Parathyroid adenoma (tissue), 2 donors: ENCODE results near the gene LIMS2.

Source experiments
- H2AFZ ChIP-seq: fragments of 300-600 bp; sonication (generic); one replicate; pipeline ENCODE4 v1.7.0; 2017; ENCODE audit warnings: antibody characterized with exemption, mild to moderate bottlenecking
- H3K27ac ChIP-seq: fragments of 300-600 bp; sonication (generic); one replicate; pipeline ENCODE4 v1.7.0; 2017
- H3K27me3 ChIP-seq: fragments of 300-600 bp; sonication (generic); one replicate; pipeline ENCODE4 v1.7.0; 2017; ENCODE audit warnings: low read length; ENCODE audit not compliant: control insufficient read depth, insufficient read depth
- H3K36me3 ChIP-seq: fragments of 300-600 bp; sonication (generic); one replicate; pipeline ENCODE4 v1.7.0; 2017; ENCODE audit warnings: low read length; ENCODE audit not compliant: control insufficient read depth, insufficient read depth
- H3K4me1 ChIP-seq: fragments of 300-600 bp; sonication (generic); one replicate; pipeline ENCODE4 v1.7.0; 2017; ENCODE audit warnings: control low read depth
- H3K4me2 ChIP-seq: fragments of 300-600 bp; sonication (generic); one replicate; pipeline ENCODE4 v1.7.0; 2017; ENCODE audit warnings: low read length
- H3K4me3 ChIP-seq: fragments of 300-600 bp; sonication (generic); one replicate; pipeline ENCODE4 v1.7.0; 2017; ENCODE audit warnings: low read depth, low read length
- H3K79me2 ChIP-seq: fragments of 300-600 bp; sonication (generic); one replicate; pipeline ENCODE4 v1.7.0; 2017; ENCODE audit warnings: control low read depth
- H3K9ac ChIP-seq: fragments of 300-600 bp; sonication (generic); one replicate; pipeline ENCODE4 v1.7.0; 2017; ENCODE audit warnings: mild to moderate bottlenecking
- H3K9me3 ChIP-seq: fragments of 300-600 bp; sonication (generic); one replicate; pipeline ENCODE4 v1.7.0; 2017; ENCODE audit warnings: low read length; ENCODE audit not compliant: control insufficient read depth
- TF ChIP-seq, protein P1 (sequence below): fragments of 300-600 bp; sonication (generic); IDR thresholded peaks from one replicate; pipeline ENCODE4 v1.7.0; 2017; ENCODE audit warnings: antibody characterized with exemption, mild to moderate bottlenecking
- donor health status: primary hyperparathyroidism.

Gene LIMS2

DNA sequence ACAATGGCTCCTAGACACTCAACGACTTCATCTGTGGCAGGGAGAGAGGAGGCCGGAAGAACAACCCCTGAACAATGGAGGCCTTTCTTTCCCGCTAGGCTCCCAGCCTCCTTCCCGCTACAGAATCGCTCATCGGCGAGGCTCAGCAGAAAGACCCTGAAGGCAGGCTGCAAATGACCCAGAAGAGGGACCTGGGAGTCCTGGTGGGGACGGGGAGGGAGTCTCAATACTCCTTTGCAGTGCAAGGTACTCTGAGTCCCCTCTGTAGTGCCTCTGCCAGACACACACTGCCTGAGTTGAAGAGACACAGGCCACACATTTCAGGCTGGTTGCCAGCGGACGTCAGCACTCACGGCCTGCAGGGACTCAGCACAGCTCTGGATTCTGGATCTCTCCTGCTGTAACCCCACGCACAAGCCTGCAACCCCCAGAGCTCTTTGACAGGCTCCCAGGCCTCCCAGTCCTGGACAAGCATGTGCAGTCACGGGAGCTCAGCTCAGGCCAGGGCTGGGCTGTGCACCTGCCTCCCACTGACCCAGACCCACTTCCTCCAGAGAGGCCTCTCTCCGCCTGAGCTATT, 23.3 kb downstream of the LIMS2 start:
- H3K9ac ChIP-seq = no peak overlapping the region
- no peak overlapping the region for H2AFZ ChIP-seq
- TF ChIP-seq, protein P1, sequence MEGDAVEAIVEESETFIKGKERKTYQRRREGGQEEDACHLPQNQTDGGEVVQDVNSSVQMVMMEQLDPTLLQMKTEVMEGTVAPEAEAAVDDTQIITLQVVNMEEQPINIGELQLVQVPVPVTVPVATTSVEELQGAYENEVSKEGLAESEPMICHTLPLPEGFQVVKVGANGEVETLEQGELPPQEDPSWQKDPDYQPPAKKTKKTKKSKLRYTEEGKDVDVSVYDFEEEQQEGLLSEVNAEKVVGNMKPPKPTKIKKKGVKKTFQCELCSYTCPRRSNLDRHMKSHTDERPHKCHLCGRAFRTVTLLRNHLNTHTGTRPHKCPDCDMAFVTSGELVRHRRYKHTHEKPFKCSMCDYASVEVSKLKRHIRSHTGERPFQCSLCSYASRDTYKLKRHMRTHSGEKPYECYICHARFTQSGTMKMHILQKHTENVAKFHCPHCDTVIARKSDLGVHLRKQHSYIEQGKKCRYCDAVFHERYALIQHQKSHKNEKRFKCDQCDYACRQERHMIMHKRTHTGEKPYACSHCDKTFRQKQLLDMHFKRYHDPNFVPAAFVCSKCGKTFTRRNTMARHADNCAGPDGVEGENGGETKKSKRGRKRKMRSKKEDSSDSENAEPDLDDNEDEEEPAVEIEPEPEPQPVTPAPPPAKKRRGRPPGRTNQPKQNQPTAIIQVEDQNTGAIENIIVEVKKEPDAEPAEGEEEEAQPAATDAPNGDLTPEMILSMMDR = no peak
- H3K27ac ChIP-seq = no peak overlapping the region
- no peak overlapping the region for H3K4me2 ChIP-seq
- no peaks in the 10 kb centered on the region for H3K27me3 ChIP-seq
- H3K36me3 ChIP-seq = no peaks in the 10 kb centered on the region
- H3K9me3 ChIP-seq = no peaks in the 10 kb centered on the region
- no peaks in the 10 kb centered on the region for H3K4me1 ChIP-seq
- no peak overlapping the region for H3K4me3 ChIP-seq
- no peaks in the 10 kb centered on the region for H3K79me2 ChIP-seq

DNA sequence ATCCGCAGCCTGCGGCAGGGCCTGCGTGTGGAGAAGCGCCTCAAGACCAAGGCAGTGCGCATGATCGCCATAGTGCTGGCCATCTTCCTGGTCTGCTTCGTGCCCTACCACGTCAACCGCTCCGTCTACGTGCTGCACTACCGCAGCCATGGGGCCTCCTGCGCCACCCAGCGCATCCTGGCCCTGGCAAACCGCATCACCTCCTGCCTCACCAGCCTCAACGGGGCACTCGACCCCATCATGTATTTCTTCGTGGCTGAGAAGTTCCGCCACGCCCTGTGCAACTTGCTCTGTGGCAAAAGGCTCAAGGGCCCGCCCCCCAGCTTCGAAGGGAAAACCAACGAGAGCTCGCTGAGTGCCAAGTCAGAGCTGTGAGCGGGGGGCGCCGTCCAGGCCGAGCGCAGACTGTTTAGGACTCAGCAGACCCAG, 23.9 kb downstream of the LIMS2 start:
- Histone ChIP-seq H3K4me1 (no peaks in the 10 kb centered on the region), H3K4me2 (no peak overlapping the region), H3K27me3 (no peaks in the 10 kb centered on the region), H3K27ac (no peak overlapping the region), H3K9ac (no peak overlapping the region), H3K9me3 (no peaks in the 10 kb centered on the region), H3K79me2 (no peaks in the 10 kb centered on the region), H3K4me3 (no peak overlapping the region), H3K36me3 (no peaks in the 10 kb centered on the region), H2AFZ (no peak overlapping the region)
- TF ChIP-seq, protein P1 = no peak

DNA sequence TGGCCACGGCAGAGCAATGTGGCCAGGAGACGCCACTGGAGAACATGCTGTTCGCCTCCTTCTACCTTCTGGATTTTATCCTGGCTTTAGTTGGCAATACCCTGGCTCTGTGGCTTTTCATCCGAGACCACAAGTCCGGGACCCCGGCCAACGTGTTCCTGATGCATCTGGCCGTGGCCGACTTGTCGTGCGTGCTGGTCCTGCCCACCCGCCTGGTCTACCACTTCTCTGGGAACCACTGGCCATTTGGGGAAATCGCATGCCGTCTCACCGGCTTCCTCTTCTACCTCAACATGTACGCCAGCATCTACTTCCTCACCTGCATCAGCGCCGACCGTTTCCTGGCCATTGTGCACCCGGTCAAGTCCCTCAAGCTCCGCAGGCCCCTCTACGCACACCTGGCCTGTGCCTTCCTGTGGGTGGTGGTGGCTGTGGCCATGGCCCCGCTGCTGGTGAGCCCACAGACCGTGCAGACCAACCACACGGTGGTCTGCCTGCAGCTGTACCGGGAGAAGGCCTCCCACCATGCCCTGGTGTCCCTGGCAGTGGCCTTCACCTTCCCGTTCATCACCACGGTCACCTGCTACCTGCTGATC, 24.4 kb downstream of the LIMS2 start:
- no peak overlapping the region for H3K4me2 ChIP-seq
- no peak overlapping the region for H3K9ac ChIP-seq
- no peaks in the 10 kb centered on the region for H3K4me1 ChIP-seq
- H3K79me2 ChIP-seq = no peaks in the 10 kb centered on the region
- TF ChIP-seq, protein P1 = no peak
- H3K36me3 ChIP-seq = no peaks in the 10 kb centered on the region
- no peak overlapping the region for H2AFZ ChIP-seq
- H3K27ac ChIP-seq = no peak overlapping the region
- no peaks in the 10 kb centered on the region for H3K9me3 ChIP-seq
- no peak overlapping the region for H3K4me3 ChIP-seq
- no peaks in the 10 kb centered on the region for H3K27me3 ChIP-seq

DNA sequence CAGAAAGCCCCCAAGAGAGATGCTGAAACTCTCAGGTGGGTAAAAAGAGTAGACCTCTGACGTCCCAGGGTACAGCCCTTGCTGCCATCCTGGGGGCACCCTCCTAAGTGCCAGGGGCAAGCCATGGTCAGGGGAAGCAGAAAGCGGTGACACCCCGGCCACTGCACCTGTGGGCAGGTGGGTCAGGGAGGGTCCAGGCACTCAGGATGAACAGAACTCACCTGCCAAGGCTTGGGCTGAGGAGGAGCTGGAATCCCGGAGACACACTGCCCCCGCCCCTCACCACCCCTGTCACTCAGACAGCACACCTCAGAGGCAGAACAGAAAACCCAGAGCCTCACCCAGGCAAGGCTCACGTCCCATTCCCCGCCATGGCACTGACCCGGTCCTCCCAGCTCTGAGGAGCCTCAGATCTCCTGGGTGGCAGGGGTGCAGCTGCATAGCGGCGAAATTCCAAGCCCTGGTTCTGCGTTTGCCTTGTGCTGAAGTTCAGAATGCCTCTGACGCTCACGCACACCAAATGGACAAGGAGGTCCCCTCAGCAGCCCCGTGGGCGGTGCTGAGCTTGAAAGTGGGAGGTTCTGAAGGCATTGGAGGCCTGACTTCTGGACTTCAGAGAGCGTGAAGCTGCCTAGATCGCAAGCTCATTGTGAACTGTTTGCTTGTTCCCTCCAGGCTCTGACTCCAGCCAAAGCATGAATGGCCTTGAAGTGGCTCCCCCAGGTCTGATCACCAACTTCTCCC, 25.1 kb downstream of the LIMS2 start:
- no peak overlapping the region for H3K4me3 ChIP-seq
- no peak overlapping the region for H3K27ac ChIP-seq
- H3K27me3 ChIP-seq = no peaks in the 10 kb centered on the region
- no peaks in the 10 kb centered on the region for H3K4me1 ChIP-seq
- no peaks in the 10 kb centered on the region for H3K36me3 ChIP-seq
- H3K9ac ChIP-seq = no peak overlapping the region
- no peaks in the 10 kb centered on the region for H3K79me2 ChIP-seq
- no peaks in the 10 kb centered on the region for H3K9me3 ChIP-seq
- no peak overlapping the region for H3K4me2 ChIP-seq
- TF ChIP-seq, protein P1 = no peak
- no peak overlapping the region for H2AFZ ChIP-seq
